Nephron progenitor cell (in vitro differentiated cells): ENCODE results near the gene TCF15.

Experiments
- DNase-seq: peaks from one replicate; pipeline ENCODE4 v3.0.0; 2021
- H3K27ac Mint-ChIP-seq: 2 replicates; pipeline ENCODE4 v1.8.0; 2021; ENCODE audit warnings: mild to moderate bottlenecking, moderate library complexity, mixed read lengths
- H3K27me3 Mint-ChIP-seq: 2 replicates; pipeline ENCODE4 v1.8.0; 2021; ENCODE audit warnings: mild to moderate bottlenecking, low read depth, mixed read lengths; ENCODE audit not compliant: poor library complexity
- H3K36me3 Mint-ChIP-seq: 2 replicates; pipeline ENCODE4 v1.8.0; 2021; ENCODE audit warnings: low read depth, mixed read lengths
- H3K4me1 Mint-ChIP-seq: 2 replicates; pipeline ENCODE4 v1.8.0; 2021; ENCODE audit warnings: mixed read lengths
- H3K4me3 Mint-ChIP-seq: 2 replicates; pipeline ENCODE4 v1.8.0; 2021; ENCODE audit warnings: mild to moderate bottlenecking, moderate library complexity, mixed read lengths
- H3K9me3 Mint-ChIP-seq: 2 replicates; pipeline ENCODE4 v1.8.0; 2021; ENCODE audit warnings: mild to moderate bottlenecking, moderate library complexity, mixed read lengths
- CTCF ChIP-seq: fragments of 200-600 bp; sonication (generic); IDR thresholded peaks from 2 replicates; pipeline ENCODE4 v1.5.0; 2021; ENCODE audit warnings: antibody characterized with exemption

TCF15 gene

GRCh38 chr20:571754-572441, 38.2 kb downstream of the TCF15 start:
- DNase-seq = peak; percentile 66
- Mint-ChIP-seq H3K36me3 (no peaks in the 10 kb centered on the region), H3K27me3 (peaks cover 12% of the 10 kb centered on the region), H3K4me3 (peak overlapping the region; percentile 63), H3K9me3 (no peaks in the 10 kb centered on the region), H3K27ac (no peak overlapping the region), H3K4me1 (peaks cover 55% of the 10 kb centered on the region)
- TF ChIP-seq CTCF = no peak

GRCh38 chr20:568673-569415, 41.3 kb downstream of the TCF15 start:
- no peak overlapping the region for H3K27ac Mint-ChIP-seq
- H3K4me1 Mint-ChIP-seq = peaks cover 64% of the 10 kb centered on the region
- no peak for TF ChIP-seq CTCF
- no peaks in the 10 kb centered on the region for H3K36me3 Mint-ChIP-seq
- H3K9me3 Mint-ChIP-seq = no peaks in the 10 kb centered on the region
- H3K27me3 Mint-ChIP-seq = peaks cover 5% of the 10 kb centered on the region
- no peak overlapping the region for H3K4me3 Mint-ChIP-seq
- DNase-seq = no peak

GRCh38 chr20:568097-568652, 41.9 kb downstream of the TCF15 start:
- H3K36me3 Mint-ChIP-seq = no peaks in the 10 kb centered on the region
- H3K27me3 Mint-ChIP-seq = peaks cover 4% of the 10 kb centered on the region
- no peak for DNase-seq
- peaks cover 67% of the 10 kb centered on the region for H3K4me1 Mint-ChIP-seq
- H3K4me3 Mint-ChIP-seq = no peak overlapping the region
- H3K9me3 Mint-ChIP-seq = no peaks in the 10 kb centered on the region
- H3K27ac Mint-ChIP-seq = no peak overlapping the region
- TF ChIP-seq CTCF = no peak

- H3K36me3 Mint-ChIP-seq = no peaks in the 10 kb centered on the region
Observed at GRCh38 chr20:564192-564591, 45.9 kb downstream of the TCF15 start.

GRCh38 chr20:563187-563586, 46.9 kb downstream of the TCF15 start:
- H3K4me1 Mint-ChIP-seq = peaks cover 56% of the 10 kb centered on the region
- no peak for TF ChIP-seq CTCF
- H3K27ac Mint-ChIP-seq = no peak overlapping the region
- DNase-seq = no peak
- H3K9me3 Mint-ChIP-seq = no peaks in the 10 kb centered on the region
- no peak overlapping the region for H3K4me3 Mint-ChIP-seq
- H3K36me3 Mint-ChIP-seq = no peaks in the 10 kb centered on the region
- peaks cover 10% of the 10 kb centered on the region for H3K27me3 Mint-ChIP-seq

More at GRCh38 chr20:564192-564591, 45.9 kb downstream of the TCF15 start:
- H3K9me3 Mint-ChIP-seq = no peaks in the 10 kb centered on the region
- no peak for DNase-seq
- peaks cover 64% of the 10 kb centered on the region for H3K4me1 Mint-ChIP-seq
- no peak overlapping the region for H3K27ac Mint-ChIP-seq
- H3K27me3 Mint-ChIP-seq = peaks cover 10% of the 10 kb centered on the region
- no peak overlapping the region for H3K4me3 Mint-ChIP-seq
- no peak for TF ChIP-seq CTCF
